ENCODE data around the gene GLT6D1. TPM values are rescaled to one million over a fixed set of nuclear protein-coding genes. Genes with fewer than 3 reads are reported as not detected.

The GLT6D1 gene
- total RNA-seq, 2 donors from 2014 or later = not detected

- H3K9me3 ChIP-seq = no peaks in the 10 kb centered on the region
- no peak overlapping the region for H3K4me3 ChIP-seq
- H3K27me3 ChIP-seq = no peaks in the 10 kb centered on the region
- H3K36me3 ChIP-seq = no peaks in the 10 kb centered on the region
- DNase-seq (ENCODE audit: low spot score) = no peak
- H3K27ac ChIP-seq = no peak overlapping the region
- no peaks in the 10 kb centered on the region for H3K4me1 ChIP-seq
- no peak for TF ChIP-seq CTCF (IDR thresholded peaks at IDR 0.05)
Observed at GRCh38 chr9:135586601-135587109, 52.7 kb downstream of the GLT6D1 start.

- Histone ChIP-seq H3K4me1 (no peaks in the 10 kb centered on the region), H3K9me3 (no peaks in the 10 kb centered on the region), H3K4me3 (no peak overlapping the region), H3K36me3 (no peaks in the 10 kb centered on the region), H3K27ac (no peak overlapping the region), H3K27me3 (no peaks in the 10 kb centered on the region)
- TF ChIP-seq CTCF (IDR thresholded peaks at IDR 0.05) = no peak
- DNase-seq (ENCODE audit: low spot score) = peak; percentile 40
Observed at GRCh38 chr9:135584934-135585333, 54.4 kb downstream of the GLT6D1 start.

GRCh38 chr9:135584371-135584770 lies 55.0 kb downstream of the GLT6D1 start:
- Histone ChIP-seq H3K36me3 (no peaks in the 10 kb centered on the region), H3K27ac (no peak overlapping the region), H3K4me3 (no peak overlapping the region), H3K9me3 (no peaks in the 10 kb centered on the region), H3K27me3 (no peaks in the 10 kb centered on the region), H3K4me1 (no peaks in the 10 kb centered on the region)
- TF ChIP-seq CTCF (IDR thresholded peaks at IDR 0.05) = no peak
- DNase-seq (ENCODE audit: low spot score) = peak; percentile 38

- peak; percentile 36 for DNase-seq (ENCODE audit: low spot score)
- Histone ChIP-seq H3K9me3 (no peaks in the 10 kb centered on the region), H3K27me3 (no peaks in the 10 kb centered on the region), H3K4me3 (no peak overlapping the region), H3K27ac (no peak overlapping the region), H3K36me3 (no peaks in the 10 kb centered on the region), H3K4me1 (no peaks in the 10 kb centered on the region)
- no peak for TF ChIP-seq CTCF (IDR thresholded peaks at IDR 0.05)
Observed at GRCh38 chr9:135583688-135584011, 55.7 kb downstream of the GLT6D1 start.

- H3K27ac ChIP-seq = no peak overlapping the region
- H3K27me3 ChIP-seq = no peaks in the 10 kb centered on the region
- no peaks in the 10 kb centered on the region for H3K36me3 ChIP-seq
- no peaks in the 10 kb centered on the region for H3K4me1 ChIP-seq
- TF ChIP-seq CTCF (IDR thresholded peaks at IDR 0.05) = no peak
- DNase-seq (ENCODE audit: low spot score) = peak; percentile 46
- no peaks in the 10 kb centered on the region for H3K9me3 ChIP-seq
- no peak overlapping the region for H3K4me3 ChIP-seq
Observed at GRCh38 chr9:135582966-135583687, 56.2 kb downstream of the GLT6D1 start.

- H3K27me3 ChIP-seq = no peaks in the 10 kb centered on the region
- no peaks in the 10 kb centered on the region for H3K9me3 ChIP-seq
- DNase-seq (ENCODE audit: low spot score) = peak; percentile 50
- no peak overlapping the region for H3K27ac ChIP-seq
- no peaks in the 10 kb centered on the region for H3K36me3 ChIP-seq
- H3K4me1 ChIP-seq = no peaks in the 10 kb centered on the region
- TF ChIP-seq CTCF (IDR thresholded peaks at IDR 0.05) = no peak
- no peak overlapping the region for H3K4me3 ChIP-seq
Observed at GRCh38 chr9:135582541-135582940, 56.8 kb downstream of the GLT6D1 start.
